Lung (tissue), 12 donors: ENCODE data around the gene CMIP. TPM values are rescaled to one million over a fixed set of nuclear protein-coding genes. Genes with fewer than 3 reads are reported as not detected.

Experiments
- ATAC-seq: fragments of 200-7000 bp; cut with Tn5 transposase; one replicate; pipeline ENCODE4 v1.9.1; 2020; ENCODE audit warnings: moderate number of reproducible peaks; ENCODE audit not compliant: insufficient read depth, low FRiP score
- DNase-seq, 3 donors: peaks; one replicate each; pipeline ENCODE4 v3.0.0-alpha.2; 2013 to 2017
- H3K27ac ChIP-seq, 2 donors: one replicate each; pipeline ENCODE4 v1.5.1; 2013; ENCODE audit warnings: mild to moderate bottlenecking in 2 of 2, moderate library complexity in 2 of 2, control low read depth in 1 of 2, inconsistent platforms in 1 of 2, low read depth in 1 of 2, low read length in 1 of 2
- H3K27me3 ChIP-seq, 3 donors: one replicate each; pipeline ENCODE4 v1.5.1; 2013; ENCODE audit warnings: low read length in 2 of 3; ENCODE audit not compliant: control insufficient read depth in 3 of 3, insufficient read depth in 3 of 3
- H3K36me3 ChIP-seq, 4 donors: one replicate each; pipeline ENCODE4 v1.5.1; 2013; ENCODE audit warnings: low read length in 4 of 4, mild to moderate bottlenecking in 1 of 4, moderate library complexity in 1 of 4; ENCODE audit not compliant: control insufficient read depth in 4 of 4, insufficient read depth in 4 of 4
- H3K4me1 ChIP-seq, 5 donors: one replicate each; pipeline ENCODE4 v1.5.1; 2013; ENCODE audit warnings: low read length in 5 of 5, mild to moderate bottlenecking in 2 of 5, moderate library complexity in 1 of 5; ENCODE audit not compliant: control insufficient read depth in 5 of 5, insufficient read depth in 5 of 5
- H3K4me3 ChIP-seq: one replicate; pipeline ENCODE4 v1.5.1; 2013; ENCODE audit warnings: mild to moderate bottlenecking, control low read depth, moderate library complexity
- H3K9ac ChIP-seq, 2 donors: one replicate each; pipeline ENCODE4 v1.5.1; 2013; ENCODE audit warnings: low read length in 2 of 2, control low read depth in 1 of 2; ENCODE audit not compliant: insufficient read depth in 1 of 2
- H3K9me3 ChIP-seq, 4 donors: one replicate each; pipeline ENCODE4 v1.5.1; 2013; ENCODE audit warnings: low read length in 3 of 4, mild to moderate bottlenecking in 1 of 4, moderate library complexity in 1 of 4; ENCODE audit not compliant: control insufficient read depth in 4 of 4, insufficient read depth in 3 of 4
- CTCF ChIP-seq: IDR thresholded peaks from 2 replicates; pipeline ENCODE4 v1.5.1; 2012; ENCODE audit warnings: mild to moderate bottlenecking; ENCODE audit errors: control extremely low read depth, extremely low read depth
- WGBS, 2 donors: extraction: QIAGEN DNeasy Blood & Tissue Kit; methylation state at CpG; one replicate each; pipeline ENCODE4 v1.1.7; 2013; 5-methylcytosine and 5-hydroxymethylcytosine counted together
- polyA plus RNA-seq, 2 donors: library from polyadenylated mRNA; stranded (reverse); fragments of 200-250 nt; gene quantifications; one replicate each; pipeline ENCODE4 v1.2.1, GENCODE V29; 2013
- total RNA-seq, 2 donors: library from RNA; depleted of rRNA in 1 of 2; stranded (reverse); fragments of >200 nt in 1 of 2; gene quantifications; one replicate each; pipeline ENCODE4 v1.2.1, GENCODE V29; 2014 to 2021
- donor health status: control.
- donor health status: control.
- donor health status: Bipolar disorder and iron deficiency.
- donor health status: healthy.
- donor health status: DM: yes; HTN: yes; CAD: no.

The CMIP gene
- total and polyA plus RNA-seq, 4 donors, result 11.8 to 80.5 (median 48.6) TPM

GRCh38 chr16:81615411-81615810 is 170.8 kb downstream of the CMIP start:
- 96 to 98% methylated on average over 3 of the region's 3 CpGs for WGBS, 2 donors
- no peak overlapping the region for H3K9ac ChIP-seq
- no peak for ATAC-seq
- no peak overlapping the region for H3K4me3 ChIP-seq
- peaks cover 0 to 40% (median 30%) of the 10 kb centered on the region in 5 donors for H3K4me1 ChIP-seq
- H3K27me3 ChIP-seq, result no peaks in the 10 kb centered on the region
- peaks cover 0 to 16% (median 5%) of the 10 kb centered on the region in 4 donors for H3K36me3 ChIP-seq
- H3K9me3 ChIP-seq, result peaks cover 0 to 3% (median 0%) of the 10 kb centered on the region in 4 donors
- no peak for DNase-seq
- no peak overlapping the region for H3K27ac ChIP-seq
- TF ChIP-seq CTCF, result no peak

GRCh38 chr16:81615833-81616232 is 171.2 kb downstream of the CMIP start:
- H3K9me3 ChIP-seq, result peaks cover 0 to 3% (median 0%) of the 10 kb centered on the region in 4 donors
- H3K4me3 ChIP-seq, result no peak overlapping the region
- no peak for DNase-seq
- H3K27ac ChIP-seq, result no peak overlapping the region
- H3K27me3 ChIP-seq, result no peaks in the 10 kb centered on the region
- WGBS, 2 donors, result 90 to 92% methylated on average over 14 of the region's 14 CpGs
- H3K9ac ChIP-seq, result no peak overlapping the region
- ATAC-seq, result no peak
- no peak for TF ChIP-seq CTCF
- peaks cover 0 to 14% (median 5%) of the 10 kb centered on the region in 4 donors for H3K36me3 ChIP-seq
- H3K4me1 ChIP-seq, result peaks cover 0 to 36% (median 33%) of the 10 kb centered on the region in 5 donors

GRCh38 chr16:81616321-81617020 is 171.9 kb downstream of the CMIP start:
- WGBS, 2 donors, result 52 to 59% methylated on average over 17 of the region's 17 CpGs
- H3K4me3 ChIP-seq, result no peak overlapping the region
- no peaks in the 10 kb centered on the region for H3K27me3 ChIP-seq
- H3K36me3 ChIP-seq, result peaks cover 0 to 16% (median 5%) of the 10 kb centered on the region in 4 donors
- H3K9ac ChIP-seq, result no peak overlapping the region
- ATAC-seq, result no peak
- no peak for TF ChIP-seq CTCF
- peaks cover 0 to 33% (median 32%) of the 10 kb centered on the region in 5 donors for H3K4me1 ChIP-seq
- peaks cover 0 to 3% (median 0%) of the 10 kb centered on the region in 4 donors for H3K9me3 ChIP-seq
- peak; percentile 69 to 78 (median 74) for DNase-seq
- H3K27ac ChIP-seq, result peak overlapping the region in 1 of 2 donors; percentile 74
